HCT116 (cell line): ENCODE data around the gene NUP210. TPM values are rescaled to one million over a fixed set of nuclear protein-coding genes. Genes with fewer than 3 reads are reported as not detected.

Source experiments
- ATAC-seq: fragments of 200-7000 bp; cut with Tn5 transposase; 2 replicates; pipeline ENCODE4 v1.9.1; 2020; ENCODE audit warnings: mild to moderate bottlenecking, moderate library complexity
- BruUV-seq: library from RNA; stranded (reverse); fragments of 400-500 nt; replicated peaks from 2 replicates; lab custom pipeline; 2021; lab: Mats Ljungman, UMichigan
- CTCF ChIA-PET: fragments of 300-600 bp; sonication (Branson Sonifier 250); formaldehyde crosslinking; loops from one replicate; lab custom pipeline; 2021; ENCODE audit warnings: antibody characterized with exemption; lab: Charles Lee
- POLR2A ChIA-PET: fragments of 300-600, 350-600 bp; sonication (Branson Sonifier 250); formaldehyde crosslinking; loops from one replicate; lab custom pipeline; 2021; ENCODE audit warnings: antibody characterized with exemption; lab: Charles Lee
- RAD21 ChIA-PET, 2 experiments: fragments of 300-600 bp; sonication (Branson Sonifier 250); formaldehyde crosslinking; loops; one replicate each; lab custom pipeline; 2023; ENCODE audit warnings: low total read pairs in 2 of 2; ENCODE audit not compliant: uncharacterized antibody in 2 of 2, unreplicated experiment in 2 of 2, low non-redundant PET in 1 of 2; lab: Charles Lee
- DNase-seq: peaks from one replicate; pipeline ENCODE4 v3.0.0-alpha.2; 2010; ENCODE audit warnings: low read depth, low spot score
- H2AFZ ChIP-seq: fragments of 200-600 bp; shearing (Covaris generic), sonication (generic); 2 replicates; pipeline ENCODE4 v1.6.1; 2017; ENCODE audit warnings: low read depth, mixed run types, mixed read lengths, antibody characterized with exemption, low read length; ENCODE audit not compliant: poor library complexity, severe bottlenecking
- H3K27ac ChIP-seq: 2 replicates; pipeline ENCODE4 v1.5.1; 2012; ENCODE audit warnings: low read depth, low read length
- H3K27me3 ChIP-seq: fragments of 200-600 bp; sonication (generic); 2 replicates; pipeline ENCODE4 v1.6.1; 2016; ENCODE audit warnings: mixed run types, low read length, mixed read lengths; ENCODE audit not compliant: insufficient read depth
- H3K36me3 ChIP-seq, 2 experiments: fragments of 200-500 bp in 1 of 2; fragments of 200-600 bp in 1 of 2; sonication (Bioruptor generic) in 1 of 2; sonication (generic) in 1 of 2; 2 replicates each; pipeline versions ENCODE4 v1.5.1 to v1.6.1; 2014 to 2016; ENCODE audit warnings: low read length in 2 of 2, inconsistent platforms in 1 of 2, mixed read lengths in 1 of 2, mixed run types in 1 of 2; ENCODE audit not compliant: insufficient read depth in 2 of 2, control insufficient read depth in 1 of 2
- H3K4me1 ChIP-seq, 2 experiments: fragments of 200-600 bp in 1 of 2; sonication (generic) in 1 of 2; 2 replicates each; pipeline versions ENCODE4 v1.5.1 to v1.6.1; 2012 to 2017; ENCODE audit warnings: low read length in 2 of 2, inconsistent platforms in 1 of 2, mild to moderate bottlenecking in 1 of 2, mixed read lengths in 1 of 2, mixed run types in 1 of 2, moderate library complexity in 1 of 2; ENCODE audit not compliant: insufficient read depth in 2 of 2, control insufficient read depth in 1 of 2
- H3K4me2 ChIP-seq: fragments of 200-600 bp; sonication (generic); 2 replicates; pipeline ENCODE4 v1.6.1; 2017; ENCODE audit warnings: mixed run types, low read length, mixed read lengths
- H3K4me3 ChIP-seq, 2 experiments: fragments of 200-600 bp in 1 of 2; sonication (generic) in 1 of 2; replicated peaks in 1 of 2; 2 replicates each; pipeline ENCODE4 v1.5.1; 2011 to 2016; ENCODE audit warnings: low read length in 2 of 2, control low read depth in 1 of 2, low read depth in 1 of 2, mild to moderate bottlenecking in 1 of 2, mixed read lengths in 1 of 2, mixed run types in 1 of 2
- H3K79me2 ChIP-seq: fragments of 200-600 bp; sonication (generic); 2 replicates; pipeline ENCODE4 v1.6.1; 2017; ENCODE audit warnings: mild to moderate bottlenecking, mixed run types, low read length, moderate library complexity, mixed read lengths; ENCODE audit not compliant: insufficient read depth
- H3K9ac ChIP-seq: fragments of 200-600 bp; sonication (generic); 2 replicates; pipeline ENCODE4 v1.6.1; 2016; ENCODE audit warnings: low read length, mixed read lengths
- H3K9me2 ChIP-seq: fragments of 200-600 bp; sonication (generic), shearing (Covaris generic); 2 replicates; pipeline ENCODE4 v1.6.1; 2017; ENCODE audit warnings: mixed run types, mild to moderate bottlenecking, moderate library complexity; ENCODE audit not compliant: insufficient read depth
- H3K9me3 ChIP-seq, 2 experiments: fragments of 200-500 bp in 1 of 2; fragments of 200-600 bp in 1 of 2; sonication (Bioruptor generic) in 1 of 2; sonication (generic) in 1 of 2; 2 replicates each; pipeline ENCODE4 v1.6.1; 2014 to 2017; ENCODE audit warnings: low read length in 2 of 2, mixed read lengths in 2 of 2, inconsistent platforms in 1 of 2, low read depth in 1 of 2, mild to moderate bottlenecking in 1 of 2, mixed run types in 1 of 2, moderate library complexity in 1 of 2; ENCODE audit not compliant: control insufficient read depth in 1 of 2, insufficient read depth in 1 of 2
- H4K20me1 ChIP-seq: fragments of 200-600 bp; sonication (generic), shearing (Covaris generic); 2 replicates; pipeline ENCODE4 v1.6.1; 2017; ENCODE audit warnings: mixed run types, mild to moderate bottlenecking, moderate library complexity; ENCODE audit not compliant: insufficient read depth
- ATF3 ChIP-seq: IDR thresholded peaks from 2 replicates; pipeline ENCODE4 v1.6.1; 2012
- CBX3 ChIP-seq: IDR thresholded peaks from 2 replicates; pipeline ENCODE4 v1.6.1; 2012; ENCODE audit warnings: low read depth
- CTCF ChIP-seq, 3 experiments: fragments of 200-600 bp in 1 of 3; sonication (generic) in 1 of 3; IDR thresholded peaks in 2 of 3; conservative IDR thresholded peaks in 1 of 3; 2 replicates each; pipeline ENCODE4 v1.5.1; 2012 to 2017; ENCODE audit warnings: low read depth in 2 of 3, low read length in 2 of 3, antibody characterized with exemption in 1 of 3, borderline replicate concordance in 1 of 3, control low read depth in 1 of 3, mild to moderate bottlenecking in 1 of 3, mixed read lengths in 1 of 3, mixed run types in 1 of 3, moderate library complexity in 1 of 3; ENCODE audit not compliant: insufficient read depth in 1 of 3
- EGR1 ChIP-seq: IDR thresholded peaks from 2 replicates; pipeline ENCODE4 v1.6.1; 2012; ENCODE audit warnings: low read depth
- EZH2 ChIP-seq: fragments of 200-600 bp; sonication (generic); IDR thresholded peaks from 2 replicates; pipeline ENCODE4 v1.6.1; 2017; ENCODE audit warnings: antibody characterized with exemption, mixed run types
- EZH2phosphoT487 ChIP-seq: fragments of 200-600 bp; IDR thresholded peaks from 2 replicates; pipeline ENCODE4 v1.6.1; 2018; ENCODE audit warnings: antibody characterized with exemption, borderline replicate concordance
- JUND ChIP-seq: IDR thresholded peaks from 2 replicates; pipeline ENCODE4 v1.6.1; 2012
- MAX ChIP-seq: IDR thresholded peaks from 2 replicates; pipeline ENCODE4 v1.6.1; 2012
- POLR2AphosphoS5 ChIP-seq: IDR thresholded peaks from 2 replicates; pipeline ENCODE4 v1.6.1; 2011; ENCODE audit warnings: mild to moderate bottlenecking, low read depth, low read length, moderate library complexity
- RAD21 ChIP-seq: IDR thresholded peaks from 2 replicates; pipeline ENCODE4 v1.6.1; 2012; ENCODE audit warnings: low read depth, mild to moderate bottlenecking
- SIN3A ChIP-seq: IDR thresholded peaks from 2 replicates; pipeline ENCODE4 v1.6.1; 2012; ENCODE audit warnings: low read depth
- SP1 ChIP-seq: IDR thresholded peaks from 2 replicates; pipeline ENCODE4 v1.6.1; 2012; ENCODE audit warnings: low read depth
- ZFX ChIP-seq: fragments of 450-650 bp; IDR thresholded peaks from 2 replicates; pipeline ENCODE4 v1.6.1; 2017
- ZNF274 ChIP-seq: fragments of 200-500 bp; sonication (Bioruptor generic); IDR thresholded peaks from 2 replicates; pipeline ENCODE4 v1.6.1; 2014; ENCODE audit warnings: mild to moderate bottlenecking, low read depth, low read length, inconsistent platforms
- intact Hi-C: fragments of 100-400 bp; cut with micrococcal nuclease; formaldehyde crosslinking; loops from 2 replicates; pipeline ENCODE4 v1.10.0; 2022
- total RNA-seq: library from RNA; stranded (reverse); gene quantifications from one replicate; pipeline ENCODE4 v1.2.1, GENCODE V29; 2021; ENCODE audit not compliant: unreplicated experiment

NUP210 gene
- total RNA-seq, 1 experiment from 2014 or later: 74.9 TPM

GRCh38 chr3:13377021-13377420, 43.1 kb downstream of the NUP210 start:
- Histone ChIP-seq H3K27ac (no peak overlapping the region), H3K4me3 (no peak overlapping the region), H3K9me3 (no peaks in the 10 kb centered on the region), H3K27me3 (no peaks in the 10 kb centered on the region), H3K4me2 (no peak overlapping the region), H4K20me1 (no peaks in the 10 kb centered on the region), H3K4me1 (peaks cover 0 to 2% of the 10 kb centered on the region in 2 experiments; a peak in 1 of 4 replicates), H3K9me2 (no peaks in the 10 kb centered on the region), H3K9ac (no peak overlapping the region), H3K36me3 (peaks cover 19 to 29% of the 10 kb centered on the region in 2 experiments; a peak in 3 of 4 replicates), H2AFZ (no peak overlapping the region), H3K79me2 (no peaks in the 10 kb centered on the region)
- intact Hi-C loops: no loop called here
- TF ChIP-seq EZH2 (no peak), CBX3 (no peak), POLR2AphosphoS5 (no peak), ATF3 (no peak), RAD21 (no peak), SIN3A (no peak), CTCF (IDR thresholded peaks at IDR 0.05 in 2 of 3, conservative IDR thresholded peaks at IDR 0.05 in 1 of 3; ENCODE audit: borderline replicate concordance in 1 of 3, insufficient read depth in 1 of 3, low read depth in 2 of 3, low read length in 2 of 3) (no peak)
- ChIA-PET RAD21 (no interaction called here), CTCF (no interaction called here), POLR2A (no interaction called here)
- DNase-seq: no peak
- no TSS peak for BruUV-seq
- ATAC-seq: no peak

GRCh38 chr3:13376091-13376490, 44.0 kb downstream of the NUP210 start:
- CTCF ChIA-PET: no interaction called here
- H2AFZ ChIP-seq: no peak overlapping the region
- TF ChIP-seq EZH2 (no peak), EZH2phosphoT487 (no peak), JUND (no peak), EGR1 (no peak), SP1 (no peak), CBX3 (no peak), RAD21 (no peak), ZFX (no peak), POLR2AphosphoS5 (no peak), ZNF274 (no peak), MAX (no peak)

More at GRCh38 chr3:13376091-13376490, 44.0 kb downstream of the NUP210 start:
- H3K4me1 ChIP-seq: peaks cover 0 to 11% of the 10 kb centered on the region in 2 experiments; a peak in 2 of 4 replicates
- no peak overlapping the region for H3K4me2 ChIP-seq
- no peaks in the 10 kb centered on the region for H4K20me1 ChIP-seq
- H3K9me3 ChIP-seq: no peaks in the 10 kb centered on the region
- no peak overlapping the region for H3K9ac ChIP-seq
- peaks cover 16 to 36% of the 10 kb centered on the region in 2 experiments; a peak in 3 of 4 replicates for H3K36me3 ChIP-seq
- no TSS peak for BruUV-seq
- intact Hi-C loops: no loop called here
- RAD21 ChIA-PET: no interaction called here
- no peaks in the 10 kb centered on the region for H3K27me3 ChIP-seq
- ATAC-seq (no peak), DNase-seq (no peak)
- POLR2A ChIA-PET: no interaction called here
- H3K79me2 ChIP-seq: no peaks in the 10 kb centered on the region
- H3K4me3 ChIP-seq: no peak overlapping the region
- no peak overlapping the region for H3K27ac ChIP-seq
- H3K9me2 ChIP-seq: no peaks in the 10 kb centered on the region
